ENCODE data around the gene CHST15.

The CHST15 gene

DNA sequence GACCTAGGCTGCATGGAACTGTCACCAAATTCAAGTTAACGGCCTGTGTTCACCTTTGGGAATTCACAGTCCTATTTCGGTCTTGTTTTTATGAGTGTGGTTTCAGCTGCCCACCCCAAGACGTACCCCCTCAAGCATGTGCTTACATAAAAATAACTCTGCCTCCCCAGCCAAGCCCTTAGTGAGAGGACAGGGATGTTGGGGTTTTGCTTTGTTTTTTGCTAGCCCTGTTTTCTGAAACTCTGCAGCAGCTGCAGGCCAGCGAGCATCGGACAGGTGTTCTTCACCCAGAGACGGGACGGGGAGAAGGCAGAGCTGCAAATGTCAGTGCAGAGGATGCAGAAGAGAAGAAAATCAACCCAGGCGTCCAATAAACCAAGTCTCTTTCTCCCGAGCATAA lies 13.5 kb downstream of the CHST15 start:
- no peak for DNase-seq

GRCh38 chr10:124078714-124079113 lies 14.7 kb downstream of the CHST15 start:
- no peak for DNase-seq

DNA sequence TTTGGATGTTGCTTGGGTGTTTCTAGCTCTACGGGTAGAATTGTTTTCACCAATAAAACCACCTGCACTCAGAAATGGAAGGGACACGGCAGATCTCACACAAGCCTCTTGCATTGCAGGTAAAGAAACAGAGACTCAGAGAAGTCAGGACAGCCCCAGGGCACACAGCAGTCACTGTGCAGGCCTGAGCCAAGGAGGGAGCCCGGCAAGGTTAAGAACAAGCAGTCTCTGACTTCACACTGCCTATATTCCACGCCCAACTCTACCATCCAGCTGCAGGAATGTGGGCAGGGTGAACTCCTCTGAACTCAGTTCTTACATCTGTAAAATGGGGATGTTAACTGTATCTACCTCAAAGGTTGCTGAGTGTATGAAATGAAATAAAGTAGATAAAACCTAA lies 15.4 kb downstream of the CHST15 start:
- DNase-seq = no peak

DNA sequence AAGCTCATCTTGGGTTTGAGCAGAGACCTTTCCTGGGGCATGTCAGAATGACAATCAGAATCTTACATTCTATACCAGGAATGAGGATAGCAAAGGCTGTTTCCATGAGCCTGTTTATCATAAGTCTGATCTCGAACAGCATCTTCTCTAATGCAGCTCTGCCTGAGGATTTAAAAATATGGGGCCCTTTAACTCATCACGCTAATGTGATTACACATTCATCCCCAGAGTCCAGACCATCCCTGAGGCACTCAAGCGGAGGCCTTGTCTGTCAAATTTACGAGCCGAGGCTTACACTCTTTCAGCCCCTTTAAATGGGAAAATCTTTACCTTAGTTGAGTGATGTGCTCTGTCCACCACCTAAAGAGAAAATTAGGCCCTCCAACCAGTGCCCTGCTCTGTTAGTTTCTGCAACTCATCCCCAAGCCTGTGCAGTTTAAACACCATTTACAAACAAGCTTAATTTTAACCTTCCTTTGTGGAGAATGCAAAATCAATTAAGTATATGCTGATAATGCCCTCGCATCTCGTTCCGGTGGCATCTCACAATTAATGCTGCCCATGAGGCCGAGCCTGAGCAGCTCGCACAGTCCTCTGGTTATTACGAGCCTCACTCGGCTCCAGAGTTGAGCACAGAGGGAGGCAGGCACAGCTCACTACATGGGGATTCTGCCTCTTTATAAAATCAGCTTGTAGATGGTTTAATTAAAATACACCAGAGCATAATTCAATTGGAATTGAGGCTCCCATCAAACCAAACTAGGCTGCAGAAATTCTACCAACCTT lies 16.0 kb downstream of the CHST15 start:
- DNase-seq = no peak

DNA sequence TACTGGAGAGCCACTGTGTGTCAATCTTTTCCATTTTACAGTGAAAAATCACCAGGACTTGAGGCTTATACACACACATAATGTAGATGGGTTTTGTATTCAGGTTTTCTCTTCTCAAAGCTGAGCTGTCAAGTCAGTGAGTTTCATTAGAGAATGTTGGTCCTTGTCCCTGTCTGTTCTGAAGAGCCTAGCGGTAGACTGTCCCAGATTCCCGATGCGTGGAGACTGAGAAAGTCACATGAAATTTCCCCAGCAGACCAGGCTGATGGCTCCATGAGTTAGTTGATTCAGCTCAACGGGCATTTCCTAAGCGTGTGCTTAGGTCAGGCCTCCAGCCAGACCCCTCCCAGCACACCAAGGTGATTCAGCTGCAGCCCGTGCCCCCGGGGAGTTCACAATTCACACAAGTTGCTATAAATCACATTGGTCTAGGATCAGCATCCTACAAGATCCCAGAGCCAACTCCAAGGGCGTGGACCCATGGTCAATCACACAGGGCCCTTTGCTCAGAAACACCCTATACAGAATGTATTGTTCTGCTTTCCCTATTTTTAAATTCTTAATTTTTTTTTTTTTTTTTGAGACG lies 17.2 kb downstream of the CHST15 start:
- no peak for DNase-seq

DNA sequence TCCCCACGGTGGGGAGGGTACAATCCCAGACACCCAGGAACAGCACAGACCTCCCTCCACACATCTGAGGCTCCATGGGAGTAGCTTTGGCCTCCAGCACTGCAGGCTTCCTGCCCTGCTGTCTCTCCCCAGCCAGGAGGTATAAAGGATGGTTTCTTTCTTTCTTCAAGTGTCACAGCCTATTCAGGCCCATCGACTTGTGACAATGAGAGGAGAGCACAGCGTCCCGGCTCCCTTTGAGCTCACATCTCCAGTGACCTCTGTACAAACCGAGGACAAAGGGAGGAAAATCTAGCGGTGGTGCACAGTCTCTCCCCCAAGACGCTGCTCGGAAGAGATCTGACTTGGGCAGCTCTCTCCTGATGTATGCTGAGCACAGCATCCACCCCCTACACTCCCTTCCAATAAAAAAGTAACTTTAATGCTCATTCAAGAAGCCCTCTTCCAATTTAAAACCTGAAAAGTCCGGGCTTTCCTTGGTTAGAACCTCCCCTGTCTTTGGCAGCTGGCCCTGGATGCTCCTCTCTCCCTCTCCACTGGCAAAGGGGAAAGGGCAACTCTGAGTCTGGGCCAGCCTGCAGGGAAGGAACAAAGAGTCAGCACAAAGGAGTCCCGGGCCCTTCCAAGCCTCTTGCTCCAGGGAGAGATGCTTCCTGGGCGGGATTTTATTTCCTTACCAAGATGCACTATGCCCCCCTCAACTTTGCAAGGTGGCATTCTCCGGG lies 18.0 kb downstream of the CHST15 start:
- no peak for DNase-seq

- no peak for DNase-seq
Measured at GRCh38 chr10:124074501-124075109, 18.8 kb downstream of the CHST15 start.

- DNase-seq = no peak
Measured at GRCh38 chr10:124073978-124074377, 19.4 kb downstream of the CHST15 start.

- DNase-seq = no peak
Measured at GRCh38 chr10:124072541-124072940, 20.9 kb downstream of the CHST15 start.

DNA sequence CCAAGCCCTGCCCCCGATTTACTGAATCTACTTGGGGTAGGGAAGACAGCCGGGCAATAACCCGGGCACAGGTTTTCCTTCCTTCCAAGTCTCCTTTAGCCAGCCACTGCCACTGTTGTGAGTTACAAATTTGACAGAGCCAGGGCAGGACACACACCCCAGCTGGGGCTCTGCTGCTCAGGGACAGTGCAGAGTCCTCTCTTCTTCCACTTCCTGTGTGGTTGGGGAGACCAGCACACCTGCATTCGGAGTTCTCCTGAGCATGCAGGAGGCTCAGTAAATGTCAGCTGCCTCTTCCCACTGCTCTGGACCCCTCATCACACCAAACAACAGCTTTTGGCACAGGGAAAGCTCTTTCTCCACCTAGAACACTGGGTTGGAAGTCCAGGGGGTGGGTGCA lies 21.3 kb downstream of the CHST15 start:
- no peak for DNase-seq

- no peak for DNase-seq
Measured at GRCh38 chr10:124071141-124071540, 22.3 kb downstream of the CHST15 start.

GRCh38 chr10:124070666-124071065 lies 22.7 kb downstream of the CHST15 start:
- DNase-seq = no peak

- DNase-seq = no peak
Measured at GRCh38 chr10:124069341-124070264, 23.8 kb downstream of the CHST15 start.

DNA sequence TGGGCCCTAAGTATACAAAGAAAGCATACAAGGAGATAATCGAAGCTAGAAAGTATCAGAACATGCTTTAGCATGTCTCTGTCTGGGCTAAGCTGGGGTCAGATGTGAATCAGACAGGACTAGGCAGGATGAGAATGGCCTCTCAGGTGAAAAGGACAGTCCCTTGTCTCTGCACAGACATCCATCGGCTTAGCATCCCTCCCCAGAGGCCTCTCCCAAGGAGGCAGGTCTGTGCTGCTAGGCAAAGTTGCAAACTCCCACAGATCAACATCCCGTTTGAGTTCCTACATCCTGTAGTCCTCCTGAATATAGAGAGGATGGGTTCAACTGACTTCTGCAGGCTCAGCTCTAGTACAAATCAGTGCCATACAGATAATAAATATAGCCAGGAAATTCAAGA lies 24.5 kb downstream of the CHST15 start:
- DNase-seq = no peak

DNA sequence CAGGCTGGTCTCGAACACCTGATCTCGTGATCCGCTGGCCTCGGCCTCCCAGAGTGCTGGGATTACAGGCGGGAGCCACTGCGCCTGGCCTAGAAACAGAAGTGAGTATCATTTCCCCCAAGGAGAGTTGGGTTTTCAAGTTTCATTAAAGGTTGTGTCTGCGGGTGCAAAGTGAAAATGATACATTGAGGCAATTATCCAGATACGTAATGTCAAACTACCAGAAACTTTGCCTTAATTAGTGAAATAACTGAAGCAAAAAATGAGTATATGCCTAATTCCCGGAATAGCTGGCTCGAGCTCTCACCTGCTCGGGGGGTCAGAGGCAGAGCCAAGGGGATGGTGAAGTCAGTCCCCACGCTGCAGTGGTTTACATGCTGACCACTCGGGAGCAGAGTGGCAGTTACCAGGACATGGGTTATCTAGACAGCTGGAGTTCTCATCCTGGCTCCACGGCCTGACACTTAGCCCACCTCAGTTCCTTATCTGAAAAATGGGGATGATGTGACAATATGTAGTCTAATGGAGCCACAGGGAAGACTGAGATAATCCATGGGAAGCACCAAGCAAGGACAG lies 25.5 kb downstream of the CHST15 start:
- no peak for DNase-seq

GRCh38 chr10:124066781-124067714 lies 26.4 kb downstream of the CHST15 start:
- DNase-seq = no peak

GRCh38 chr10:124066126-124066700 lies 27.2 kb downstream of the CHST15 start:
- DNase-seq = no peak

- DNase-seq = no peak
Measured at GRCh38 chr10:124065382-124066125, 27.8 kb downstream of the CHST15 start.

DNA sequence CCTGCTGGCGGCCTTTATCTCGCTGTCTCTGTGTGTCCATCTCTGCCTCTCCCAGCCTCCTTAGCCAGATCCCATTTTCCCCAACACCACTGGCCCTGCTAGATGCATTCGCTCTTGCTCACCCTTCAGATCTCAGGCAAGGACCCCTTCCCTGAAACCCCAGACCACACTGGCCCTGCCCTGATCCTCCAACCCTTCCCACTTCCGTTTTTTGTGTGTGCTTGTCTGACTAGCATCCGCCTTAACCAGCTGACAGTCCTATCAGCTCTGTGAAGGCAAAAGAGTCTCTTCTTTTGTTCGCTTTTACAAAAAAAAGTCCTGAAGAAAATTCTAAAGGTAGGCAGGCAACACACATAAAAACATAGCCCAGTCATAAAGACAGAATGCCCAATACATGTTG lies 28.7 kb downstream of the CHST15 start:
- DNase-seq = no peak

Data from NCI-H2081 (cell line).